H9 (cell line): Measurements from ENCODE around the gene NGB. TPM values are rescaled to one million over a fixed set of nuclear protein-coding genes. Genes with fewer than 3 reads are reported as not detected.

ENCODE experiments used
- DNase-seq: peaks from one replicate; pipeline ENCODE4 v3.0.0-alpha.2; 2017
- H2AFZ ChIP-seq: one replicate; pipeline ENCODE4 v1.6.1; 2013; ENCODE audit warnings: mild to moderate bottlenecking, low read length, control low read depth, moderate library complexity
- H2AK5ac ChIP-seq: 2 replicates; pipeline ENCODE4 v1.6.1; 2013; ENCODE audit warnings: low read length, control low read depth, mixed read lengths; ENCODE audit not compliant: insufficient read length
- H2BK120ac ChIP-seq: one replicate; pipeline ENCODE4 v1.6.1; 2013; ENCODE audit warnings: low read depth, mild to moderate bottlenecking, low read length, control low read depth, inconsistent platforms; ENCODE audit not compliant: poor library complexity, severe bottlenecking
- H2BK12ac ChIP-seq: 2 replicates; pipeline ENCODE4 v1.6.1; 2013; ENCODE audit warnings: low read length, control low read depth, mixed read lengths, low read depth; ENCODE audit not compliant: insufficient read length
- H2BK15ac ChIP-seq: 2 replicates; pipeline ENCODE4 v1.6.1; 2013; ENCODE audit warnings: low read depth, low read length, control low read depth
- H2BK20ac ChIP-seq: one replicate; pipeline ENCODE4 v1.6.1; 2013; ENCODE audit warnings: low read depth, mild to moderate bottlenecking, low read length, control low read depth, inconsistent platforms; ENCODE audit not compliant: poor library complexity, severe bottlenecking
- H2BK5ac ChIP-seq: 2 replicates; pipeline ENCODE4 v1.6.1; 2013; ENCODE audit warnings: low read length, control low read depth, mixed read lengths; ENCODE audit not compliant: insufficient read length
- H3K14ac ChIP-seq: 2 replicates; pipeline ENCODE4 v1.6.1; 2013; ENCODE audit warnings: low read length, control low read depth; ENCODE audit not compliant: insufficient read depth
- H3K18ac ChIP-seq: 2 replicates; pipeline ENCODE4 v1.6.1; 2013; ENCODE audit warnings: low read depth, mild to moderate bottlenecking, mixed read lengths, low read length, control low read depth; ENCODE audit not compliant: insufficient read length
- H3K23ac ChIP-seq: 2 replicates; pipeline ENCODE4 v1.6.1; 2013; ENCODE audit warnings: low read length, control low read depth, mixed read lengths, low read depth; ENCODE audit not compliant: insufficient read length
- H3K23me2 ChIP-seq: 2 replicates; pipeline ENCODE4 v1.6.1; 2013; ENCODE audit warnings: low read depth, mild to moderate bottlenecking, mixed read lengths, low read length, control low read depth; ENCODE audit not compliant: insufficient read length, poor library complexity, severe bottlenecking
- H3K27ac ChIP-seq: 2 replicates; pipeline ENCODE4 v1.5.1; 2013; ENCODE audit warnings: low read length, control low read depth, mixed read lengths, low read depth; ENCODE audit not compliant: insufficient read length
- H3K27me3 ChIP-seq: 2 replicates; pipeline ENCODE4 v1.6.1; 2013; ENCODE audit warnings: low read length, control low read depth, inconsistent platforms; ENCODE audit not compliant: insufficient read depth
- H3K4ac ChIP-seq: 2 replicates; pipeline ENCODE4 v1.6.1; 2013; ENCODE audit warnings: low read depth, mild to moderate bottlenecking, control low read depth, inconsistent platforms, low read length, moderate library complexity
- H3K4me1 ChIP-seq: 2 replicates; pipeline ENCODE4 v1.6.1; 2013; ENCODE audit warnings: low read length, control low read depth, inconsistent platforms; ENCODE audit not compliant: insufficient read depth
- H3K4me2 ChIP-seq: 2 replicates; pipeline ENCODE4 v1.6.1; 2013; ENCODE audit warnings: low read length, control low read depth, mixed read lengths; ENCODE audit not compliant: insufficient read length, insufficient read depth
- H3K56ac ChIP-seq: 2 replicates; pipeline ENCODE4 v1.6.1; 2013; ENCODE audit warnings: low read depth, mild to moderate bottlenecking, mixed read lengths, low read length, control low read depth; ENCODE audit not compliant: insufficient read length
- H3K79me1 ChIP-seq: 2 replicates; pipeline ENCODE4 v1.6.1; 2013; ENCODE audit warnings: low read depth, mild to moderate bottlenecking, moderate library complexity, low read length, control low read depth, inconsistent platforms; ENCODE audit not compliant: insufficient read depth, poor library complexity, severe bottlenecking
- H3K79me2 ChIP-seq: 2 replicates; pipeline ENCODE4 v1.6.1; 2013; ENCODE audit warnings: low read length, control low read depth, inconsistent platforms; ENCODE audit not compliant: insufficient read depth
- H3K9ac ChIP-seq: 2 replicates; pipeline ENCODE4 v1.6.1; 2013; ENCODE audit warnings: low read length, control low read depth, mixed read lengths; ENCODE audit not compliant: insufficient read length; ENCODE audit errors: extremely low read depth
- H3K9me3 ChIP-seq: one replicate; pipeline ENCODE4 v1.6.1; 2013; ENCODE audit warnings: low read depth, low read length, inconsistent platforms; ENCODE audit not compliant: control insufficient read depth
- H3T11ph ChIP-seq: one replicate; pipeline ENCODE4 v1.6.1; 2013; ENCODE audit warnings: mild to moderate bottlenecking, low read length, control low read depth, inconsistent platforms
- H4K20me1 ChIP-seq: one replicate; pipeline ENCODE4 v1.6.1; 2013; ENCODE audit not compliant: control insufficient read depth, insufficient read length, insufficient read depth
- H4K5ac ChIP-seq: 2 replicates; pipeline ENCODE4 v1.6.1; 2013; ENCODE audit warnings: low read depth, mild to moderate bottlenecking, mixed read lengths, low read length, control low read depth; ENCODE audit not compliant: insufficient read length
- H4K8ac ChIP-seq: replicated peaks from 2 replicates; pipeline ENCODE4 v1.6.1; 2013; ENCODE audit warnings: low read length, control low read depth, mixed read lengths, low read depth; ENCODE audit not compliant: insufficient read length
- H4K91ac ChIP-seq: 2 replicates; pipeline ENCODE4 v1.6.1; 2013; ENCODE audit warnings: low read depth, mild to moderate bottlenecking, moderate library complexity, mixed read lengths, low read length, control low read depth; ENCODE audit not compliant: insufficient read length
- H3K27ac Mint-ChIP-seq, 3 experiments: 2 replicates in 2 of 3; 3 replicates in 1 of 3; pipeline ENCODE4 v1.8.0; 2020 to 2021; ENCODE audit warnings: mixed read lengths in 3 of 3, mild to moderate bottlenecking in 1 of 3, moderate library complexity in 1 of 3
- H3K27me3 Mint-ChIP-seq: 2 replicates; pipeline ENCODE4 v1.8.0; 2021; ENCODE audit warnings: low read depth, mild to moderate bottlenecking, moderate library complexity, mixed read lengths
- H3K36me3 Mint-ChIP-seq, 3 experiments: 2 replicates in 2 of 3; 3 replicates in 1 of 3; pipeline ENCODE4 v1.8.0; 2020 to 2021; ENCODE audit warnings: low read depth in 3 of 3, mixed read lengths in 3 of 3; ENCODE audit not compliant: insufficient read depth in 1 of 3
- H3K4me1 Mint-ChIP-seq, 2 experiments: 2 replicates each; pipeline ENCODE4 v1.8.0; 2020; ENCODE audit warnings: mixed read lengths in 2 of 2
- H3K4me3 Mint-ChIP-seq, 2 experiments: 2 replicates in 1 of 2; 3 replicates in 1 of 2; pipeline ENCODE4 v1.8.0; 2020 to 2021; ENCODE audit warnings: mild to moderate bottlenecking in 2 of 2, mixed read lengths in 2 of 2, moderate library complexity in 1 of 2
- H3K9me3 Mint-ChIP-seq, 2 experiments: 2 replicates in 1 of 2; 3 replicates in 1 of 2; pipeline ENCODE4 v1.8.0; 2020; ENCODE audit warnings: mild to moderate bottlenecking in 2 of 2, mixed read lengths in 2 of 2, moderate library complexity in 1 of 2
- WGBS: extraction: QIAGEN DNeasy Blood & Tissue Kit; methylation state at CpG from one replicate; pipeline ENCODE4 v1.1.7; 2013; ENCODE audit warnings: missing lambda C conversion rate, low lambda C conversion rate, mixed read lengths; ENCODE audit not compliant: insufficient read length; ENCODE audit errors: extremely low coverage; 5-methylcytosine and 5-hydroxymethylcytosine counted together
- total RNA-seq: library from RNA; stranded (reverse); gene quantifications from 2 replicates; pipeline ENCODE4 v1.2.1, GENCODE V29; 2021
- TF ChIP-seq, protein P1 (sequence below): fragments of 200-600 bp; sonication (generic); conservative IDR thresholded peaks from 3 replicates; pipeline ENCODE4 v1.8.0; 2021; ENCODE audit warnings: antibody characterized with exemption, mild to moderate bottlenecking

NGB gene
- total RNA-seq, 1 experiment from 2014 or later, result 0.26 TPM

DNA sequence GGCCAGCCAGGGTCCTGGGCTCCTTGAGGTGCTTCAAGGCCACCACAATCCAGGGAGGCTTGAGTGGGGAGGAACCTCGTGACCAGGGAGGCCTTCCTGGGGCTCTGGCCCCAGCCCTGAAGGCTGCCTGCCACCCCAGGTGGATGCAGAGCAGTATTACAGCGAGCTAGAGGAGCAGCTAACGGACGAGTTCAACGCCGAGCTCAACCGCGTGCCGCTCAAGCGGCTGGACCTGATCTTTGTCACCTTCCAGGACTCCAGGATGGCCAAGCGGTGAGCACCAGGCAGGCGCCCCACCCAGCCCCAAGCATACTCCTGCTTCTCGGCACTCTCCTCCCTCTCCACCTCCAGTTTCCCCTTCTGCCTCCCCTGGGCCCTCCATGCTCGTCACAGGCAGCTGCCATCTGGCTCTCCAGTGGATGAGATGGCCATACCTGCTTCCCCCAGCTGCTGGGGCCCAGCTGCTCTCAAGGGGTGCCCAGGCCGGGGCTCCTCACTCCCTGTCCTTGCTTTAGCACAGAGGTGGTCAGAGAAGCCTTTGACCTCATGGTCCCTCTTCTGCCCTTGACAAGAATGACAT lies 30.6 kb downstream of the NGB start:
- no peak overlapping the region for H3K4me2 ChIP-seq
- WGBS, result no CpG with 5 or more reads among the region's 15 CpGs

More for the DNA sequence above, 30.6 kb downstream of the NGB start:
- H3K27ac ChIP-seq, result no peak overlapping the region
- H3K23me2 ChIP-seq, result no peaks in the 10 kb centered on the region
- no peak overlapping the region for H3K4me3 Mint-ChIP-seq
- H2BK5ac ChIP-seq, result no peak overlapping the region
- H3K27me3 ChIP-seq, result no peaks in the 10 kb centered on the region
- no peak overlapping the region for H2BK12ac ChIP-seq
- TF ChIP-seq, protein P1, sequence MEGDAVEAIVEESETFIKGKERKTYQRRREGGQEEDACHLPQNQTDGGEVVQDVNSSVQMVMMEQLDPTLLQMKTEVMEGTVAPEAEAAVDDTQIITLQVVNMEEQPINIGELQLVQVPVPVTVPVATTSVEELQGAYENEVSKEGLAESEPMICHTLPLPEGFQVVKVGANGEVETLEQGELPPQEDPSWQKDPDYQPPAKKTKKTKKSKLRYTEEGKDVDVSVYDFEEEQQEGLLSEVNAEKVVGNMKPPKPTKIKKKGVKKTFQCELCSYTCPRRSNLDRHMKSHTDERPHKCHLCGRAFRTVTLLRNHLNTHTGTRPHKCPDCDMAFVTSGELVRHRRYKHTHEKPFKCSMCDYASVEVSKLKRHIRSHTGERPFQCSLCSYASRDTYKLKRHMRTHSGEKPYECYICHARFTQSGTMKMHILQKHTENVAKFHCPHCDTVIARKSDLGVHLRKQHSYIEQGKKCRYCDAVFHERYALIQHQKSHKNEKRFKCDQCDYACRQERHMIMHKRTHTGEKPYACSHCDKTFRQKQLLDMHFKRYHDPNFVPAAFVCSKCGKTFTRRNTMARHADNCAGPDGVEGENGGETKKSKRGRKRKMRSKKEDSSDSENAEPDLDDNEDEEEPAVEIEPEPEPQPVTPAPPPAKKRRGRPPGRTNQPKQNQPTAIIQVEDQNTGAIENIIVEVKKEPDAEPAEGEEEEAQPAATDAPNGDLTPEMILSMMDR, result no peak
- H3K27me3 Mint-ChIP-seq, result no peaks in the 10 kb centered on the region; the same call in none of the 2 replicates
- no peak overlapping the region for H3K56ac ChIP-seq
- H3K4ac ChIP-seq, result no peak overlapping the region
- peaks cover 2 to 5% of the 10 kb centered on the region in 2 experiments; a peak in 2 of 4 replicates for H3K4me1 Mint-ChIP-seq
- H4K5ac ChIP-seq, result no peak overlapping the region
- H3K9me3 ChIP-seq, result no peaks in the 10 kb centered on the region
- H3K9me3 Mint-ChIP-seq, result no peaks in the 10 kb centered on the region
- no peaks in the 10 kb centered on the region for H3K4me1 ChIP-seq
- no peaks in the 10 kb centered on the region for H3K79me1 ChIP-seq
- H2BK20ac ChIP-seq, result no peak overlapping the region
- H3K9ac ChIP-seq, result no peak overlapping the region
- no peak overlapping the region for H2BK15ac ChIP-seq
- H3K23ac ChIP-seq, result no peak overlapping the region
- H3K14ac ChIP-seq, result no peak overlapping the region; the same call in 1 of the 2 replicates
- no peak overlapping the region for H4K91ac ChIP-seq
- no peaks in the 10 kb centered on the region for H3K79me2 ChIP-seq
- H2BK120ac ChIP-seq, result no peak overlapping the region
- DNase-seq, result no peak
- no peak overlapping the region for H3K18ac ChIP-seq
- no peak overlapping the region for H3T11ph ChIP-seq
- H4K20me1 ChIP-seq, result peaks cover 2% of the 10 kb centered on the region
- no peak overlapping the region for H2AK5ac ChIP-seq
- no peak overlapping the region for H4K8ac ChIP-seq
- H3K27ac Mint-ChIP-seq, result no peak overlapping the region
- no peak overlapping the region for H2AFZ ChIP-seq
- no peaks in the 10 kb centered on the region; a peak in 1 of 7 replicates for H3K36me3 Mint-ChIP-seq
